Measurements from ENCODE around the gene FAM43A.

DNA sequence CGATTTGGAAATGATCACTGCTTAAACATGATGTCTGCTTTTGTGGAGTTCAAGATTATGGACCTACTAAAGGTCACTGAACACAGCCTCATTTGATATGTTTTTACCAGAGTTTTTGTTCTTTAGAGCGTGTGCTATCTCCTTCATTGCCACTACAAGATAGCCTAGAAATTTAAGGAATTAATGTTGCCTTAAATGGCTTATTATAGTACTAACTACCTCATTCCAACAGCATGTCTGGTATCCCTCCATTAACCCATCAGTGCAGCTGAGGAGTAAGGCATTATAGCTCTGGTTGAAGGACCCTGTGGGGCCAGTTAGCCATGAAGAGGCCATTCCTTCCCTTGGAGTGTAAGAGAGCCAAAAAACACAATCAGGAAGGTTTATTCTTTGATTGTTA, 2.3 kb upstream of the FAM43A start:
- TF ChIP-seq, protein P1, sequence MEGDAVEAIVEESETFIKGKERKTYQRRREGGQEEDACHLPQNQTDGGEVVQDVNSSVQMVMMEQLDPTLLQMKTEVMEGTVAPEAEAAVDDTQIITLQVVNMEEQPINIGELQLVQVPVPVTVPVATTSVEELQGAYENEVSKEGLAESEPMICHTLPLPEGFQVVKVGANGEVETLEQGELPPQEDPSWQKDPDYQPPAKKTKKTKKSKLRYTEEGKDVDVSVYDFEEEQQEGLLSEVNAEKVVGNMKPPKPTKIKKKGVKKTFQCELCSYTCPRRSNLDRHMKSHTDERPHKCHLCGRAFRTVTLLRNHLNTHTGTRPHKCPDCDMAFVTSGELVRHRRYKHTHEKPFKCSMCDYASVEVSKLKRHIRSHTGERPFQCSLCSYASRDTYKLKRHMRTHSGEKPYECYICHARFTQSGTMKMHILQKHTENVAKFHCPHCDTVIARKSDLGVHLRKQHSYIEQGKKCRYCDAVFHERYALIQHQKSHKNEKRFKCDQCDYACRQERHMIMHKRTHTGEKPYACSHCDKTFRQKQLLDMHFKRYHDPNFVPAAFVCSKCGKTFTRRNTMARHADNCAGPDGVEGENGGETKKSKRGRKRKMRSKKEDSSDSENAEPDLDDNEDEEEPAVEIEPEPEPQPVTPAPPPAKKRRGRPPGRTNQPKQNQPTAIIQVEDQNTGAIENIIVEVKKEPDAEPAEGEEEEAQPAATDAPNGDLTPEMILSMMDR (IDR thresholded peaks at IDR 0.05) = no peak
- no peak for TF ChIP-seq POLR2A (IDR thresholded peaks at IDR 0.05)

All from testis (tissue), 2 donors.